HFF-Myc (cell line): ENCODE data around the gene MMP13.
A peak's percentile ranks its signal among the peaks of the same experiment; 100 is the strongest.
"Not testable (repeated sequence)": the region's sequence is repeated elsewhere in the genome, so short reads cannot be mapped to it uniquely, and the experiment has no call there.

Experiments
- DNase-seq: peaks from one replicate; pipeline ENCODE4 v3.0.0-alpha.2; 2011; ENCODE audit warnings: low read depth; ENCODE audit errors: extremely low read depth
- H3K4me3 ChIP-seq: replicated peaks from 2 replicates; pipeline ENCODE4 v1.5.1; 2011; ENCODE audit warnings: low read depth, mild to moderate bottlenecking, control low read depth, low read length
- CTCF ChIP-seq: IDR thresholded peaks from 2 replicates; pipeline ENCODE4 v1.5.1; 2012; ENCODE audit warnings: mild to moderate bottlenecking, low read depth, low read length, control low read depth; ENCODE audit errors: missing control alignments

The MMP13 gene

GRCh38 chr11:102955624-102956023, at the start of gene MMP13:
TSS of gene MMP13 (minus strand) at chr11:102955732. CDS start at chr11:102955705, 27 bp downstream.
- H3K4me3 ChIP-seq, result no peak within 1 kb of the TSS
- no peak for TF ChIP-seq CTCF
- DNase-seq, result no peak

- not testable (repeated sequence) for H3K4me3 ChIP-seq
Observed at GRCh38 chr11:103004234-103004633, 48.7 kb upstream of the MMP13 start.

DNA sequence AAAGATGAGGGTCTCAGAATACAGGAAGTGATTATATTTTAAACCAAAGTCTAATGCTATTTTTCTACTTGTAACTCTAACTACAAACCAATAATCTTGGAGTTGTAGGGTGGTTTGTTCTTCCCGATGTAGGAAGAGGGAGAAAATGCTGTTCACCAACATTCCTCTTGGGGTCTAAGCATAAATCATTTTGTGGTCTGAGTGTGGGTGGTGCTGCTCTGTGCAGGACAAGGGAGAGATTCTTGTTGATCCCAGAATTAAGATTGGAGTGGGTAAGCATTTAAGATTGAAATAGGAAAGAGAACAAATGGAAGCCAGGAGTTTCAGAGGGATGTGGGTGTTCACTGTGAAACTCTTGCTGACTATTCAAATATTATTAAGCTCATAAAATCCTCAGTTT, 38.6 kb upstream of the MMP13 start:
- no peak for DNase-seq
- no peak for TF ChIP-seq CTCF

More at GRCh38 chr11:103004234-103004633, 48.7 kb upstream of the MMP13 start:
- not testable (repeated sequence) for DNase-seq

DNA sequence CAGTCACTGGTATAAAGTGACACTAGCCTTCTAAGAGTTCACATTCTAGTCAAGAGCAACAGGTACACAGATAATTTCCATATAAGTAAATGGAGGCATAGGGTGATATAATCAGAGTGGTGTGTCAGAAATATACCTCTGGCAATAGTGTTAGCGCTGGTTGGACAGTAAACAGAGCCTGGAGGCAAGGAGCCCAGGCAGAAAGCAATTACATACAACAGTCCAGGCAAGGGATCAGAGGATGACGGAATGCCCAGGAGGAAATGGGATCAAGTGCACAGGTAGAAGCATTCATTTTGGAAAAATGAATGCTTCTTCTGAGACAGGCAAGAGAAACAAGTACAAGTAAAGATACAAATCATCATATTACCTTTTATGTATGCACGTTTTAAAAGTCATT, 36.2 kb upstream of the MMP13 start:
- no peak for TF ChIP-seq CTCF
- no peak for DNase-seq
- no peak overlapping the region for H3K4me3 ChIP-seq

More for the DNA sequence above, 38.6 kb upstream of the MMP13 start:
- no peak overlapping the region for H3K4me3 ChIP-seq

DNA sequence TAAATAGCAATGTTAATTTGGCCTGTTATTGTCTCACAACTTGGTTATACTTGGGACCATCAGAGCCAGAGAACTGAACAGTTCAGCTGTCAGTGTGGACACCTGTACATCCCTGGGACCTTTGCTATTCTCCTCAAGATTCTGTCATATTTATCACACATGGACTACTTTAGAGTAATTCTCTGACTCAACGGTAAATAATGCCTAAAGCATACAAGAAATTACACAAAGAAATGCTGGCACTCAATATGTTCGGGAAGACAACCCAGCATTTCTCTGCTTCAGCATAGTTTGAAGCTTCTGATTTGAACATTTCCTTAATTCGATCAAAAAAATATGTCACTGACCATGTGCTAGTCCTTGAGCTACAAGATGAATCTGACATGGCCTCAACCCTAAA, 34.6 kb upstream of the MMP13 start:
- no peak for TF ChIP-seq CTCF
- no peak for DNase-seq

DNA sequence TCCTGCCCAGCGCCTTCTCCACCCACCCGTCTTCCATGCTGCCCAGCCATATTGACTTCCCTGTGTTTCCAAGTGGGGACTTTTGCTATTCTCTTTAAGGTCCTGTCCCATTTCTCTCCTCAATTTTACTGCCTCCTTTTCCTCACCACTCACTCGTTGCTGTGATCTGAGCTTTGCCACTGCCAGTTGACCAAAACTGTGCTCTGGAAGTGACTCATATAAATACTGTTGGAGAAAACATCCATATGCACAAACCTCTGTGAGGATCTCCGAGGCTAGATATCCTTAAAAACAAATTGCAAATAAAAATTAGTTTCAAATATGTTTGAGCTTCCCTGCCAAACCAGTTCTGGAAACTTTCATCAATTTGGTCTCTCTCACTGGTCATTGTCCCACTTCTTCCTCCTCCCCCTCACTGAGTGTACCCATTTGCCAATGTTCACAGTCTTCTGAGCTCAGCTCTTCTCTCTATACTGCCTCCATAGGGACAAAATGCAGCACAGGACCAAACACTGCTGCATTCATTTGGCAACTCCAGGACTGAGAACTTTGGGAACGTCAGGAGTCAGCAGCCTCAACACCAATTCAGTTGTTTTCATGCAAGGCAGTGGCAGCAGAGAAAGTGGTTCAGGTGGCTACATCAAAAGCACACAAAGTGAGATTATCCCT, 34.0 kb upstream of the MMP13 start:
- peak; percentile 3 for TF ChIP-seq CTCF
- no peak for DNase-seq
- H3K4me3 ChIP-seq, result no peak overlapping the region

More for the DNA sequence above, 34.6 kb upstream of the MMP13 start:
- H3K4me3 ChIP-seq, result no peak overlapping the region

GRCh38 chr11:102986815-102987214, 31.3 kb upstream of the MMP13 start:
- no peak for DNase-seq
- no peak overlapping the region for H3K4me3 ChIP-seq
- TF ChIP-seq CTCF, result no peak
